Measurements from ENCODE around the gene TEX22. TPM values are rescaled to one million over a fixed set of nuclear protein-coding genes. Genes with fewer than 3 reads are reported as not detected.

The TEX22 gene
- total RNA-seq, 1 experiment from 2014 or later: 4.1 TPM

DNA sequence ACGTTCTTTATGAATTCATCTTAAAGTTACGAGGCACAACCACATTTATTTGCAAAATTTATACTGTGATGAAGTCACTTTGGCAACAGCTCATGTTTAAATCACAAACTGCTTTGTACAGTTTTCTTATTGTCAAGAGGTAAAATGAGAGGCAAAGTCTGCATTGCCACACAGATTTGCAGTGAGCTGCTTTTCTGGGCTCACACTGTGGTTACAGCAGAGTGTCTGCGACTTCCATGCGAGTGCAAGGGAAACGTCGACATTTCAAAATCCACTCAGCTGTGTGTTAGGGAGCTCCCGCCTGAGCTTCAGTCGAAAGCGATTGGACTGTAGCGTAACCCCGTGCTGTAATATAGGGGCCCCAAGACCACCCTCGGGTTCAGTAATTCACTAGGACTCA is 34.3 kb downstream of the TEX22 start:
- no peaks in the 10 kb centered on the region for H3K9me3 Mint-ChIP-seq (ENCODE audit: unreplicated experiment)
- intact Hi-C loops (cut with micrococcal nuclease): no loop called here
- TF ChIP-seq, protein P1, sequence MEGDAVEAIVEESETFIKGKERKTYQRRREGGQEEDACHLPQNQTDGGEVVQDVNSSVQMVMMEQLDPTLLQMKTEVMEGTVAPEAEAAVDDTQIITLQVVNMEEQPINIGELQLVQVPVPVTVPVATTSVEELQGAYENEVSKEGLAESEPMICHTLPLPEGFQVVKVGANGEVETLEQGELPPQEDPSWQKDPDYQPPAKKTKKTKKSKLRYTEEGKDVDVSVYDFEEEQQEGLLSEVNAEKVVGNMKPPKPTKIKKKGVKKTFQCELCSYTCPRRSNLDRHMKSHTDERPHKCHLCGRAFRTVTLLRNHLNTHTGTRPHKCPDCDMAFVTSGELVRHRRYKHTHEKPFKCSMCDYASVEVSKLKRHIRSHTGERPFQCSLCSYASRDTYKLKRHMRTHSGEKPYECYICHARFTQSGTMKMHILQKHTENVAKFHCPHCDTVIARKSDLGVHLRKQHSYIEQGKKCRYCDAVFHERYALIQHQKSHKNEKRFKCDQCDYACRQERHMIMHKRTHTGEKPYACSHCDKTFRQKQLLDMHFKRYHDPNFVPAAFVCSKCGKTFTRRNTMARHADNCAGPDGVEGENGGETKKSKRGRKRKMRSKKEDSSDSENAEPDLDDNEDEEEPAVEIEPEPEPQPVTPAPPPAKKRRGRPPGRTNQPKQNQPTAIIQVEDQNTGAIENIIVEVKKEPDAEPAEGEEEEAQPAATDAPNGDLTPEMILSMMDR (IDR thresholded peaks at IDR 0.05; ENCODE audit: unreplicated experiment): no peak
- H3K27ac Mint-ChIP-seq (ENCODE audit: low read depth, unreplicated experiment): no peak overlapping the region
- ChIA-PET CTCF (interaction anchor here (0.6 kb wide), 1 partner anchor 71 kb away, joined by 5 read pairs; no protein-coding TSS in a partner anchor), POLR2A (no interaction called here)
- H3K27me3 Mint-ChIP-seq (ENCODE audit: insufficient read depth, unreplicated experiment): no peaks in the 10 kb centered on the region
- DNase-seq (ENCODE audit: unreplicated experiment): no peak
- H3K4me1 Mint-ChIP-seq (ENCODE audit: insufficient read depth, unreplicated experiment): peaks cover 23% of the 10 kb centered on the region
- peaks cover 22% of the 10 kb centered on the region for H3K36me3 Mint-ChIP-seq (ENCODE audit: insufficient read depth, unreplicated experiment)
- BruUV-seq (replicated peaks): no TSS peak
- H3K4me3 Mint-ChIP-seq (ENCODE audit: unreplicated experiment): no peak overlapping the region

- POLR2A ChIA-PET: no interaction called here
- H3K27ac Mint-ChIP-seq (ENCODE audit: low read depth, unreplicated experiment): no peak overlapping the region
- DNase-seq (ENCODE audit: unreplicated experiment): no peak
- CTCF ChIA-PET: interaction anchor here (0.6 kb wide), 2 partner anchors 71 to 231 kb away, joined by 3 to 5 read pairs; no protein-coding TSS in a partner anchor
- H3K9me3 Mint-ChIP-seq (ENCODE audit: unreplicated experiment): no peaks in the 10 kb centered on the region
- intact Hi-C loops (cut with micrococcal nuclease): no loop called here
- TF ChIP-seq, protein P1 (IDR thresholded peaks at IDR 0.05; ENCODE audit: unreplicated experiment): no peak
- H3K4me1 Mint-ChIP-seq (ENCODE audit: insufficient read depth, unreplicated experiment): peaks cover 23% of the 10 kb centered on the region
- BruUV-seq (replicated peaks): no TSS peak
- H3K27me3 Mint-ChIP-seq (ENCODE audit: insufficient read depth, unreplicated experiment): no peaks in the 10 kb centered on the region
- peaks cover 22% of the 10 kb centered on the region for H3K36me3 Mint-ChIP-seq (ENCODE audit: insufficient read depth, unreplicated experiment)
- H3K4me3 Mint-ChIP-seq (ENCODE audit: unreplicated experiment): no peak overlapping the region
Measured at GRCh38 chr14:105433161-105433605, 34.8 kb downstream of the TEX22 start.

- no peaks in the 10 kb centered on the region for H3K9me3 Mint-ChIP-seq (ENCODE audit: unreplicated experiment)
- intact Hi-C loops (cut with micrococcal nuclease): no loop called here
- DNase-seq (ENCODE audit: unreplicated experiment): no peak
- ChIA-PET POLR2A (no interaction called here), CTCF (interaction anchor here (1.5 kb wide), 1 partner anchor 16 kb away, joined by 5 read pairs; no protein-coding TSS in a partner anchor)
- H3K36me3 Mint-ChIP-seq (ENCODE audit: insufficient read depth, unreplicated experiment): peaks cover 9% of the 10 kb centered on the region
- H3K4me1 Mint-ChIP-seq (ENCODE audit: insufficient read depth, unreplicated experiment): peaks cover 9% of the 10 kb centered on the region
- TF ChIP-seq, protein P1 (IDR thresholded peaks at IDR 0.05; ENCODE audit: unreplicated experiment): no peak
- no peak overlapping the region for H3K27ac Mint-ChIP-seq (ENCODE audit: low read depth, unreplicated experiment)
- BruUV-seq (replicated peaks): no TSS peak
- no peak overlapping the region for H3K4me3 Mint-ChIP-seq (ENCODE audit: unreplicated experiment)
- H3K27me3 Mint-ChIP-seq (ENCODE audit: insufficient read depth, unreplicated experiment): no peaks in the 10 kb centered on the region
Measured at GRCh38 chr14:105436402-105436801, 38.1 kb downstream of the TEX22 start.

DNA sequence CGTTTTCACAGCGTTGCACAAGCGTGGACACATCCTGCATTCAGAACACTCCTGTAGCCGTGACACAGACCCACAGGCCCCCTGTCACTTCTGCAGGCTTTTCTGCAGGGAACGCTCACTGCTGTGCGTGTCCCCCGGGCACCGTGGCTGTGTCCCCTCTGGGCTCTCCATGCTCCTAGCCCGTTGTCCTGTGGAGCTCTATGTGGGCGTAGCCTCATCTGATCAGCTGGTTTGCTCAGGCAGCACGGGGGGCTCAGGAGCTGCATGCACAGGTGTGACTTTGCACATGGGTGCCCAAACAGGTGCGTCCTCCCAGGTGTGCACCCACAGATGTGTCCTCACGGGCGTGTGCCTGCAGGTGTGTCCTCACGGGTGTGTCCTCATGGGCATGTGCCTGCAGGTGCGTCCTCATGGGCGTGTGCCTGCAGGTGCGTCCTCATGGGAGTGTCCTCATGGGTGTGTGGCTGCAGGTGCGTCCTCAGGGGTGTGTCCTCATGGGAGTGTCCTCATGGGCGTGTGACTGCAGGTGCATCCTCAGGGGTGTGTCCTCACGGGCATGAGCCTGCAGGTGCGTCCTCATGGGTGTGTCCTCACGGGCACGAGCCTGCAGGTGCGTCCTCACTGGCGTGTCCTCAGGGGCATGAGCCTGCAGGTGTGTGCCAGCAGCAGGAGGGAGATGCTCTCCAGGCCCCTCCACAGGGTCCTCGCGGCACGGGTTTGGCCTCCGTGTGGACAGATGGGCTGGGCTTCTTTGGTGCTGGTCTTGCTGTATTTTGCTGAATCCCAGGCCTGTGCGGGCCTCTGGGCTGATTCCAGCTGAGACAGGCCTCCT is 38.8 kb downstream of the TEX22 start:
- Mint-ChIP-seq H3K4me1 (ENCODE audit: insufficient read depth, unreplicated experiment) (peaks cover 15% of the 10 kb centered on the region), H3K4me3 (ENCODE audit: unreplicated experiment) (no peak overlapping the region), H3K36me3 (ENCODE audit: insufficient read depth, unreplicated experiment) (peaks cover 14% of the 10 kb centered on the region), H3K27me3 (ENCODE audit: insufficient read depth, unreplicated experiment) (no peaks in the 10 kb centered on the region), H3K27ac (ENCODE audit: low read depth, unreplicated experiment) (no peak overlapping the region), H3K9me3 (ENCODE audit: unreplicated experiment) (no peaks in the 10 kb centered on the region)
- intact Hi-C loops (cut with micrococcal nuclease): no loop called here
- CTCF ChIA-PET: interaction anchor here (0.6 kb wide), 1 partner anchor 1436 kb away, joined by 3 read pairs; no protein-coding TSS in a partner anchor
- POLR2A ChIA-PET: interaction anchor here (0.5 kb wide), 1 partner anchor 395 kb away, joined by 3 read pairs; no protein-coding TSS in a partner anchor
- TF ChIP-seq, protein P1 (IDR thresholded peaks at IDR 0.05; ENCODE audit: unreplicated experiment): no peak
- BruUV-seq (replicated peaks): no TSS peak
- DNase-seq (ENCODE audit: unreplicated experiment): no peak
